HG03196 (cell line): ENCODE results near the gene TBC1D2.

Experiments
- ATAC-seq: cut with Tn5 transposase; IDR thresholded peaks from one replicate; pipeline ENCODE4 v1.9.1; 2021; ENCODE audit not compliant: unreplicated experiment

Gene TBC1D2

DNA sequence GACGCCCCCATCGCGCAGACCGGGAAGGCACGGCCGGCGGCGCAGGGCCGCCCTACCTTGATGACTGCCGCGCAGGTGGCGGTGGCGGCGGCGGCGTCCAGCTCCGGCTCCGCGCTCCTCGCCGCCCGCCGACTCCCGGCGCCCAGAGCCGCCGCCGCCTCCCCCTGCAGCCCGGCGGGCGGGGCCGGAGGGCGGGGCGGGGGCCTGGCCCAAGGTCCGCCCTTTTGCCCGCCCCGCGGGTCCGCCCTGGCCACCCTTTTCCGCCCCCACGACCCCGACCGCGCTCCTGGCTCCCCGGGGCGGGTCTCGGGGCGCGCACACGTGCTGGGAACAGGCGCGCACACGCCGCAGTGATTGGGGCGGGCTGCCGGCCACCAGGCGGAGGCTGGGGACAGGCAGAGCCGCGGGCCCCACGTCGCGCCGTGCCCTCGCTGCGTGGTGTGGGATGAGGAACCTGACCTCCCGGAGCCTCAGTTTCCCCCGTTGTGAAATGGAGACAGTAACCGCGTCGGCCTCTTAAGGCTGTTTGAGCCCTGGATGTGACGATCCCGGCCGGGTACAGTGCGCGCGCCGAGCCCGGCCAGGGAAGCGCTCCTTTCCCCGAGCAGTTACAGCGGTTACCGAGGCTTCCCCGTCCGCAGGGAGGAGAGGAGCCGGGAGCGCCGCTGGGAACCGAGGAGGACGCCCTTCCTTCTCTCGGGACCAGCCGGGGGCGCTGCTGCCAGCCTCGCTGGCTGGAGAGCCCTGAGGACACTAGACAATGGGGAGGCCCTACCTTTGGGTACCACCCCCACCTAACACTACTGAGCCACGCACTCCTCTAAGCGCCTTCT lies 62.7 kb downstream of the TBC1D2 start, which contains the start of gene CORO2A:
Gene CORO2A (minus strand): TSS at position 135 of the 833 bp plus-strand sequence. CDS start 34,977 bp downstream, outside the sequence.
- no peak for ATAC-seq

DNA sequence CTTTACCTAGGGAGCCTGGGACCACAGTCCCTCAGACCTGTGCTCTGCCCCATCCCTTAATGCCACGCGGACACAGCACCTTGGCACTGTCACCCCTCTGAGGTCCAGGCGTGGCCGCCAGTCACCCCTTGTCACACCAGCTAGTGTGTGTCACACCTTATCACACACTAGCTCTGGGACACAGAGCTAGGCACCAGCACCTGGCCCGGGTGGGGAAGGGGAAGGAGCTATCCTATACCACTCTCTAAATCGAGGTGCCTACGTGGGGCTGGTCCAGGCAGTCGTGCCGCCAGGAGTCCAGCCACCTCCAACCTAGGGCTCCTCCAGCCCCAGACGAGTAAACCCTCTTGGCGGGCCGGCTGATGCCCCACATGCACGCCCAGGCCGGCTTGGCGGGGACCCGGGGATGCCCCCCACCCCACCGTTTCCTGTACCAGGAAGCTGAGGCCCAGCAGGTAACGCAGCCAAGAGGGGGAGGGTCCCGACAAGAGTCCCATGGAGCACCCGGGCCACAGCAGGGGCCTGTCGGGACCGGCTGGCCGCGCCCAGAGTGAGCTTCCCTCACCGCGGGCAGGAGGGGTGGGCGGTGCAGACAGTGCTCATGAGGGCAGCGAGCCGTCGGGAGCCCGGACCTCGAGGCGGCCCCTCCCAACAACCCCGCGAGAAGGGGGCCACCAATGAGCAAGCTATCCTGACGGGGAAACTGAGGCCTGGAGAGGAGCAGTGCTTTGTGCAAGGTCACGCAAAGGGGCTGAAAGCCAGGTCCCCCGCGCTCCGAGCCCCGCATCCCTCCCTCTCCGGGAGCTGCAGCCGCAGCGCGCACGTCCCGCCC lies 63.6 kb downstream of the TBC1D2 start:
- ATAC-seq = no peak

DNA sequence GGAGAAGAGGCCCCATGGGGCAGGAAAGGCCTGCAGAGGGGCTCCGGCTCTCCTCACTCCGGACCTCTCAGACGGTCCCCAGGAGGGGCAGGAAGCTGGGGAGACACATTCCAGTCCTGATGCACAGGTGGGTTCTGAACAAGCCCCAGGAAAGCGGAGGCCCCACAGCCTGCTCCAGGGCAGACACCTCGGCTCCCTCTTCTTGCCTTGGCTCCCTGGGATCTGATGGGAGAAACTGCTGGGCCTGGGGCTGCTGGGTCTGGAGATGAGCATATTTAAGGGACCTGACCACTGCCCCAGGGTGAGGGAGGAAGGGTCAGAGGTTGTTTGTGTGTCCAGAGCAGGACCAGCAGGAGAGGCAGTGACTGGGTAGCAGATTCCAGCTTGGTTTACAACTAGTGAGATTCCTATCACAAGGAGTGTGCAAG lies 64.3 kb downstream of the TBC1D2 start:
- no peak for ATAC-seq

DNA sequence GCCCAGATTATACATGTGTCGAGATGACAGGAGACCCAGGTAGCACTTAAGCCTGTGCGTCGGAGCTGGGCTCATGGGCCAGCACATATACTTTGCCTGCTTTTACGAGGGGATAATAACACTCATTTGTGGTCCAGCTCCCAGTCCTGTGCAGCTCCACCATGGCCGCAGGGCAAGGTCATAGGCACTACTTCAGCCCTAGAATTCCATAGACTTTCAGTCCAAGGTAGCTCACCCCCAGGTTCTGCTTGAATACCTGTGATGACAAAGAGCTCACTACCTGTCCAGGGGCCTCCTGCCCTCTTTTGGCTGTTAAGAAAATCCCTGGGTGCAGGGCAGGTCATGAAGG lies 64.7 kb downstream of the TBC1D2 start:
- ATAC-seq = no peak

DNA sequence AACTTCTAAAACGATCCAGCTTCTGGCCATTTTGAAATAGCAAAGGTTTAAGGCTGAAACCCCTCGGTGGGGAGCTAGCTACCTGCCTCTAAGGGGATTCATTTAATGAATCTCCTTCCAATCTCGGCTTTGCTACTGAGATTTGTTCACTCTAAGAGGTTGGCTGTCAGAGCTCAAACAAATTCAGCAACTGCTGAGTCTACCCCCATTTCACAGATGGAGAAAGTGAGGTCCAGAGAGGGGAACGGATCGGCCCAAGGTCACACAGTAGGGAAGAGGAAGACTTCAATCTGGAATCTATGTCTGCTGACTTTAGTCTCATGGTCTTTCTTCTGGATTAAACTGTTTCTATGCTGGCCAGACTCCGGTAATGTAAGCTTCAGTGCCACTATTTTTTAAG lies 66.0 kb downstream of the TBC1D2 start:
- ATAC-seq = no peak

DNA sequence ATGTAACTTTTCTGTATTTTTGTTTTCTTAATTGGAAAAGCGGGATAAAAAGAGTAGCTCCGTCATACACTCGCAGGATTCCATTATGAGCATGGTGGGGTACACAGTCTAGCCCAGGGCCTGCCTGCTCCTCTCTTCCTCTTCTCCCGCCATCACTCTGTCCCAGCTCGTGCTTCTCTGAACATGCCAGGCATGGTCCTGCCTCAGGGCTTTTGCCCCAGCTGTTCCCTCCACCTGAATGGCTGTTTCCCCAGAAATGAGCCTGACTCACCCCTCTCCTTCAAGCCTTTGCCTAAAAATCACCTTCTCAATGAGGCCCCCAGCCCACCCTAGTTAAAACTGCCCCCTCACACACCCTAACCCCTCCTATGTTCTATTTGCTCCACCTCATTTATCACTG lies 67.5 kb downstream of the TBC1D2 start:
- ATAC-seq = no peak

DNA sequence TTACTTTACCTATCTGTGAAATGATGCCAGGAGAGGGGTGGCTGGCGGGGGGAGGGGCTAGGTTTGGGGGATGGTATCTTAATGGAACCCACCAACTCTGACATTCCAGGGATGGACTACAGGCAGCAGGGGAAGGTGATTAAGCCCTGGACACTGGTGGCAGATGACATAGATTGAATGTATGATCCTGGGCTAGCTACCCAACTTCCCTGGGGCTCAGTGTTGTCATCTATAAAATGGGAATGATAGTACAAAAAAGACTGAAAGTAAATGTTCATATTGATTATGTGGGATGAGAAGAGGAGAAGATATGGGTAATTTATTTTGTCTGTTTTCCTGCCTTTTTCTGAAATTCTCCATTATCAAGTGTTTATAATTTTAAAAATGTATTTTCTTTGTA lies 69.2 kb downstream of the TBC1D2 start:
- ATAC-seq = no peak

- no peak for ATAC-seq
Measured at GRCh38 chr9:98185611-98186171, 69.8 kb downstream of the TBC1D2 start.

DNA sequence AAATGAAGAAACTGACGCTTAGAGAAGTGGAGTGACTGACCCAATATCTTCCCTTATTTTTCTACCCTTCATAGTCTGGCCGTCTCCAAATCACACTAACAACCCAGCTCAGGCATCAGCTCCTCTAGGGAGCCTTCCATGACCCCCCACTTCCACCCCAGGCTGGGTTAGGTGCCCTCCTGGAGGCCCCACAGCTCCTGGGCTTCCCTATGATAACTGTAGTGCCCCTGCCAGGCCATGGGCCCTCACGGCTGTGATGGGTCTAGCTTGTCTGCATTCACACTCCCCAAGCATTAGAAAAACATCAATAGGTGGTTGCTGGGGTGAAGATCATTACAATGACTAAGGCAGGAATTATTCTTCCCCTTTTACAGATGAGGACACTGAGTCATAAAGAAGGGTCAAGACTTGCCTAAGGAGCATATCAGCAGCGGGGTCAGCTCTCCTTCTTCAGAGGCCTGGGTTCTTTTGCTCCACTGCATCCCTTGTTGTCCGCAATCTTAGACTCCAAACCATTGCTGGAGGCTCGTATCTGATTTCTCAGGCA lies 70.4 kb downstream of the TBC1D2 start:
- no peak for ATAC-seq

DNA sequence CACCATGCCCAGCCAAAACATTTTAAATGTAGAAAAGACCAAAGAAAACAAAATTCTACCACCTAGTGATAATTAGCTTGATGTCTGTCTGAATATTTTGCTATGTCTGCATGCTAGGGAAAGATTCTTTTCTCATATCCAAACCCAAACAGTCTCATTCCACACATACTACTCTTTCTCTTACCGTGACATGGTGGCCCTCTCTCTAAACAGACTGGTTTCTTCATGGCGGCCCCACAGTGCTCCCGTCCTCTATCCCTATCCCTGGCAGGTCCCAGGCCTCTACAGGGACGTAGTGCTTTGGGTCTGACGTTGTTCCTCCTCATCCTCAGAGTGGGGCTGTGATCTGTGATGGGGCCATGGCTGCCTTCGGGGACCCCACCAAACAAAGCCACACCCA lies 71.1 kb downstream of the TBC1D2 start:
- ATAC-seq = no peak

DNA sequence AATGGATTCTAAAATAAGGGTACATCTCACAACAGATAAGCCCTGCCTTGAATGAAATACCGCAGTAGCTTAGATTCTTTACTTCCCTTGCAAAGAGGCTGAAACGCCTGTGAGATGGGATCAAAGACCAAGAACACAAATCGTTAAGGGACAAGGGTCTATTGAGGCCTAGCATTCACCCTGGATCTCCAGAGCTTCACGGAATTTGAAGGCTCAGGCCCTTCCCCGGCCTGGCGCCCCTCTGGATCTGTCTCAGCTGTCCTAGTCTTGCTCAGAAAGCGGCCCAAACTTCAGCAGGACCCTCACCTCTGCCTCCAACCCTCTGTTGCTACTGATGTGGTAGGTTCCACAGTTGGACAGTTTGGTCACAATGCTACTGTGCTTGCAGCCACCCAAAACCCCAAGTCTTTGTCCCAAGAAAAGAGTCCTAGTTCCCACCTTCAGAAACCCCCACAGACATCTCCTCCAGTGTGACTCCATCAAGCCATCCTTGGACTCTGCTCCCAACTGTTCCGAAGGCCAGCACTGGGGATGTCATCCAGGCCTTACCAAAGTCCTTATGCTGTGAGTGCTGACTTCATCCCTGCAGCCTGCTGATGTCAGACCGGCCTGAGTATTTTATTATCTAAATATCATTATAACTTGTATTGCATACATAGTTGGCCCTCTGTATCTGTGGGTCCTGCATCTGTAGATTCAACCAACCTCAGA lies 72.4 kb downstream of the TBC1D2 start:
- no peak for ATAC-seq

- no peak for ATAC-seq
Measured at GRCh38 chr9:98182069-98182820, 73.2 kb downstream of the TBC1D2 start.

GRCh38 chr9:98181746-98182068 lies 73.7 kb downstream of the TBC1D2 start:
- ATAC-seq = no peak

DNA sequence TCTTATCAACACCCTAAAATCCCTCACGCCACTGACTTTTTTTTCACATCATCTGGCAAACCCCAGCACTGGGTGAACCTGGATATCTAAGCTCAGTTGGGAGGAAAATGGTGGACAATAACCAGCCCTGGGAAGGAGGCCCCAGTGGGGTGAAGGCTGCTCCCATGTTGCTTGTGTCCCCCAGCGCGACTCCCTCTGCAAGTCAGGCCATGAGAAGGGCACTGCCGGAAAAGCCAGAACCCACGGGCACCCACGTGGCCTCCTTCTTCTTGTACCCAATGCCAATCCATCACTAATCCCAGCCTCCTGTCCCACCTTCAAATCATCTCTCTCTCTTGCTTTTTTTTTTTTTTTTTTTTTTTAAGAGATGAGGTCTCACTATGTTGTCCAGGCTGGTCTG lies 74.5 kb downstream of the TBC1D2 start:
- no peak for ATAC-seq

DNA sequence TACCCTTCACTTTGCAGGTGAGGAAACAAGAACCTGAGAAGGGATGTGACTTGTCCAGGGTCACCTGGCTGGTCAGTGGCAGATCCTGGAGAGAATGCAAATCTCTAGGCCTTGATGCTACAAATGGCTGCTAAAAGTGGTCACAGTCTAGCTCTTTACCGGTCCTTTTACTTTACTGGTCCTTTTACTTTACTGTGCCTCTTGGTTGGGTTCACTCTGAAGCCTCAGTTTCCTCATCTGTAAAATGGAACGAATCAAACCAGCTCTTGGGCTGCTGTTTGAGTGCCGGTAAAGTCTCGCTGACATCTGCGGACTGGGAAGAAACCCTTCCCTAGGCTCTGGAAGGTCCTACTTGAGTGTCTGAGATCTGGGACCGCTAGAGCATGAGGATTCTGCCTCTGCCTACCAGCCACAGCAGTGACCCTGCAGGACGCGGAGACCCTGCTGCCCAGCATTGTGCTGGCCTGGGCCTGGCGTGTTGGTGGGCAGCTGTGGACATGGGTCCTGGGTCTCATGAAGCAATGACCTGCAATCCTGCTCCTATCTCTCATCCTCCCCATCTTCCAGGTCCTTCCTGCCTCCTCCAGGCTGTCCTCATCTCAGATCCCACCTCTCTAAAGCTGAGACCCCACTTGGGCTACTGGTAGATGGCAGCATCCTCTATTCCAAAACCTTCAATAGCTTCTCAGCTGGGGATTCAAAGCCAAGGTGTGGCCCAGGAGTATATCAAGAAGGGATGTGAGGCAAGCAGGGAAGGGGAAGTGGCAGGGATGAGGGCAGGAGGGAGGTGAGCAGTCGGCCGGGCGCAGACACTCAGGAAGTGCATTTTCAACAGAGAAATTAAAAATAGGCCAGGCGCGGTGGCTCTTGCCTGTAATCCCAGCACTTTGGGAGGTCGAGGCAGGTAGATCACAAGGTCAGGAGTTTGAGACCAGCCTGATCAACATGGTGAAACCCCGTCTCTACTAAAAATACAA lies 76.3 kb downstream of the TBC1D2 start:
- ATAC-seq = no peak

DNA sequence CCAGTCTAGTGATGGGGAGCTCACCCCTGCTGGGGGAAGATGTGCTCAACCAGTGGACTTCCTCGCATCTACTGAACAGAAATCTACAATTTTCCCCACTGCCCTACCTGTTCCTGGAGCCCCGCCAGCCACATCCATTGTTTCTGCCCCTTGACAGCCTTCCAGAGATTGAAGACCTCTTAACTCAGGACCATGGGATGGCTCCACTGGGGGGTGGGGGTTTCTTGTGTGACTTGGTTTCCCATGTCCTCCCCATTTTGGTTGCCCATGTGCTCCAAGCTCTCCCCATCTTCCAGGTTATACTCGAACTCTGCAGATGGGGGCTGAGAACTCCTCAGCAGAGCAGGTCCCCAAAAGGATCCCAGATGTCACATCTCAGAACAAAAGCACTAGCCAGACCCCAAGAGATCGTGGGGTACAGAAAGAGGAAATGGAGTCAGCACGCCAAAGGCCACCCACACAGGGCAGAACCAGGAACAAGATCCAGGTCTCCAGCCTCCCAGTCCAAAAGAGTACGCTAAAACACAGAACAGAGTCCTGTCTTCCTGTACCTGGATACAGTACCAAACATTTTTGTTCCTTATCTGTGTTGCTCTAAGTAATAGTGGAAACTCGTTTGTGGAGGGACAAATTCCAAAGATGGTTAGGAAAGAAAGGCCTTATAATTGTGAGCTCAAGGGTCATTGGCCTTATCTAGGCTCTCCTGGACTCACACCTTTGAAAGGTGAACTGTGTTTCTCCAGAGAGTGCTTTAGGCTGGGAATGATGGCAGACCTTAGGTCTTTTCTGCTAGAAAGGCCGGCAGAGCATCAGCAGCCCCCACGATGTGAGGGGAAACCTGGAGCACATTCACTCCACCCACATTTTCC lies 78.8 kb downstream of the TBC1D2 start:
- no peak for ATAC-seq

DNA sequence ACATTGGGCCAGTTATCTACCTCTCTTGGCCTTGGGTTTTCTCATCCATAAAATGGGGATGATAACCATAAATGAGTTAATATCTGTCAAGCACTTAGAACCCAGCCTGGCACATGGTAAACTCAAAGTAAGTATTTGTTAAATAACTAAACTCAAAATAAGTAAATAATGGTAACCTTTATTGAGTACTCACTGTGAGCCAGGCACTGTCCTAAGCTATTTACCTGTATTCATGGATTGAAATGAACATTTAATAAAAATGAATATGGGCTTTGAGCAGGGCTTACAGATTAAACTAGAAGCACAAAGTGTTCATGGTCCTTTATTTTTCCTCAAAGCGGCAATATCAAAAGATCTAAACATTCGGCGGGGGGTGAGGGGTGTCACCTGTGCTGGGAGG lies 79.7 kb downstream of the TBC1D2 start:
- no peak for ATAC-seq

DNA sequence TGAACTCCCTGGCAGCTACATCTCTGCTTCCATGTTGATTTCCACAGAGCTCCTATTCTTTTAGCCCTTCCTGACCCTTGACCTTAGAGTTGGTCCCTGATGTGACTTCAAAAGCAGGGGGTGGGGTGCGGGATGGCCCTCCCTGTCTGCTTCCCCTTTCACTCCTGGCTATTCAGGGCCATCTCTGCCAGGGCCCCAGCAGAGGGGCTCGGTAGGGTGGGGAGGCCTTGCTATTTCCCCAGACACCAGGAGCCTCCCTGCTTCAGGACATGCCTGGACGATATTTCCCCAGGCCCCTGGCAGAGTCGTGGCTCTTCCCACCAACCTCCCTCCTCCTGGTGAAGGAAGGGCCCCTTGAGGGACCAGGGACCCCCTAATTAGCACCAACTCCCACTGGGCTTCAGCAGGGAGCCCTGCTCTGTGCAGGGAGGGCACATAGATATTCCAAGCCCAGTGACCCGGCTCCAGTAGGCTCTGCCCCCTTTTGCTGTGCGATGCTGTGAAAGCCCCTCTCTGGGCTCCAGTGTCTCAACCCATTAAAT lies 80.3 kb downstream of the TBC1D2 start:
- ATAC-seq = no peak
